NT2/D1 (cell line): Measurements from ENCODE around the gene KCTD2.

Source experiments
- SUZ12 ChIP-seq: IDR thresholded peaks from 2 replicates; pipeline ENCODE4 v1.6.1; 2011; ENCODE audit not compliant: insufficient read length, insufficient read depth; ENCODE audit errors: extremely low read depth
- YY1 ChIP-seq: IDR thresholded peaks from 2 replicates; pipeline ENCODE4 v1.6.1; 2011; ENCODE audit not compliant: insufficient read length, insufficient read depth
- ZNF274 ChIP-seq: IDR thresholded peaks from 2 replicates; pipeline ENCODE4 v1.6.1; 2011; ENCODE audit warnings: mild to moderate bottlenecking, low read depth, low read length

DNA sequence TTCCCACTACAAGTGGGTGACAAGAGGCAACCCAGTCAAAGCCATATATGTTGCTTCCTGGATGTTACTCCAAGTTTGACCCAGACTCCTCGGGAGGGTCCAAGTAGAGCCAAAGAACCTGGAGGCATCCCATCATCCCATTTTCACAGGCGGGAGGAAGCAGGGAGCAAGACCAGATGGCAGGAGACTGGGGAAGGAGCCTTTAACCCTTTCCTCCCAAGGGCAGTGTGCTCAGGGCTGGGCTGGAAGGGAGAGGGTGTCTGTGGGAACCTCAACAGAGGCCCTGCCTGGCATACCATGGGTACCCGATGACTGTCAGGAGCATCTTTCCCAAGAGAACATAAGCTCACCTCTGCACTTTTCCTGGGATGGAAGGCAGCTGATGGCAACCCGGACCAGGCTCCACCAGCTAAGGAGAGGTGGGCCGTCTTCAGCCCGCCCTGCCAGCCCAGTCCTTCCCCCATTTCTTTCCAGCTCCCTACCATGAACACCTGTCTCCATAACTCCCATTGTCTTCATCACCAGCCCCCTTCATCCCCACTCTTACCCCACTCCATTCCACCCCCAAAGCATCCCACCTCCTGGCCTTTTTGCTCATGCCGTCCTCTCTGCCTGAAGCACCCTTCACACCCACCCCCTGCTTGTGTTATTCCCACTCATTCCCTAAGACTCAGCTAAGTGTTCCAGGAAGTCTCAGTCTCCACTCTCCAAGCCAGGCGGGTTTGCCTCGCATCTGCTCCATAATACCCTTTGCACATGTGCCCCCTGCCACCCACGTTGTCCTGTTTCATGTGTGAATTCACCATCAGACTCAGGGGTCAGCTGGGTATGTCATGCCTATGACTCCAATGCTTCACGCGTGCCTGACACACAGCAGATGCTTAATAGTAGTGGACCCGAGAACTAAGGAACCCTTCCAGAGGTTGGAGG, 34.9 kb downstream of the KCTD2 start:
- TF ChIP-seq YY1 (no peak), ZNF274 (no peak), SUZ12 (no peak)
